ENCODE data around the gene ADAMTS16.

ADAMTS16 gene

DNA sequence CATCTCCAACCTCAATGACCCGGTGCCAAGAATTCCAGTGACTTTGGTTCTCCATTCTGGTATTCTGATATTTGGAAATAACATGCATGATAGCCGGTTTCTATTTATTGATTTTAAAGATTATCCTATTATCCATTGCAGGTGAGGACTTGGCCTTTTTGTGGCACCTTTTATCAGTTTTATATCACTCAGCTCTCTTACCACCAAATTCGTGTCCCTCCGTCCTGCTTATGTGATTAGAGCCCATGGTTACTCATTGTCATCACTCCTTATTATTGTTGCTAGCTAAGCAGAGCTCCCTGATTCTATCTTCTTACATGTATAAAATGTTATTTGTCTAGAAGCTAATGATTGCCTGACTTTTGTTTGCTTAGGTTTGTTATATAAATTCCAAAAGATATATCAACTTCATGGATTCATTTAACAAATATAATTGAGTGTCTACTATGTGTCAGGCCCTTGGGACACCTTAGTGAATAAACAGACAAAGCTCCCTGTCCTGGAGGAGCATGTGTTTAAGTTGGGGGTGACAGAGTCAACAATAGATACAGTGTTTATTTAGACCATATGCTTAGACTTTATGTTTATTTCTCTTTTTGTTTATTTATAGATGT lies 138.2 kb downstream of the ADAMTS16 start:
- no CpG with 5 or more reads among the region's 4 CpGs for WGBS (ENCODE audit: insufficient coverage)
- ChIA-PET CTCF (no interaction called here), POLR2A (no interaction called here)

GRCh38 chr5:5278815-5279381 lies 138.8 kb downstream of the ADAMTS16 start:
- ChIA-PET CTCF (no interaction called here), POLR2A (no interaction called here)
- H3K4me1 ChIP-seq (ENCODE audit: control extremely low read depth in 1 of 4, control insufficient read depth in 4 of 4, insufficient read depth in 4 of 4, low read length in 3 of 4) = no peaks in the 10 kb centered on the region
- 87% methylated on average over 2 of the region's 3 CpGs for WGBS (ENCODE audit: insufficient coverage)
- no peaks in the 10 kb centered on the region for H3K9me3 ChIP-seq (ENCODE audit: control extremely low read depth in 1 of 5, control insufficient read depth in 4 of 5, insufficient read depth in 2 of 5, low read depth in 1 of 5, low read length in 4 of 5)
- H3K27ac ChIP-seq (ENCODE audit: insufficient read depth in 1 of 2, low read depth in 1 of 2, low read length in 2 of 2, poor library complexity in 1 of 2, severe bottlenecking in 2 of 2) = no peak overlapping the region
- DNase-seq = no peak
- no peaks in the 10 kb centered on the region for H3K36me3 ChIP-seq (ENCODE audit: control insufficient read depth in 4 of 4, insufficient read depth in 4 of 4, low read length in 3 of 4)
- H3K27me3 ChIP-seq (replicated peaks in 2 of 5; ENCODE audit: control insufficient read depth in 4 of 5, insufficient read depth in 5 of 5, low read length in 4 of 5) = no peaks in the 10 kb centered on the region
- H3K4me3 ChIP-seq (ENCODE audit: control insufficient read depth in 1 of 7, extremely low read depth in 1 of 7, insufficient read depth in 4 of 7, low read depth in 2 of 7, low read length in 6 of 7) = no peak overlapping the region

More for the DNA sequence above, 138.2 kb downstream of the ADAMTS16 start:
- Histone ChIP-seq H3K36me3 (ENCODE audit: control insufficient read depth in 4 of 4, insufficient read depth in 4 of 4, low read length in 3 of 4) (no peaks in the 10 kb centered on the region), H3K27ac (ENCODE audit: insufficient read depth in 1 of 2, low read depth in 1 of 2, low read length in 2 of 2, poor library complexity in 1 of 2, severe bottlenecking in 2 of 2) (no peak overlapping the region), H3K4me3 (ENCODE audit: control insufficient read depth in 1 of 7, extremely low read depth in 1 of 7, insufficient read depth in 4 of 7, low read depth in 2 of 7, low read length in 6 of 7) (no peak overlapping the region), H3K27me3 (replicated peaks in 2 of 5; ENCODE audit: control insufficient read depth in 4 of 5, insufficient read depth in 5 of 5, low read length in 4 of 5) (no peaks in the 10 kb centered on the region), H3K4me1 (ENCODE audit: control extremely low read depth in 1 of 4, control insufficient read depth in 4 of 4, insufficient read depth in 4 of 4, low read length in 3 of 4) (no peaks in the 10 kb centered on the region), H3K9me3 (ENCODE audit: control extremely low read depth in 1 of 5, control insufficient read depth in 4 of 5, insufficient read depth in 2 of 5, low read depth in 1 of 5, low read length in 4 of 5) (no peaks in the 10 kb centered on the region)
- DNase-seq = no peak

- no peaks in the 10 kb centered on the region for H3K36me3 ChIP-seq (ENCODE audit: control insufficient read depth in 4 of 4, insufficient read depth in 4 of 4, low read length in 3 of 4)
- CTCF ChIA-PET = interaction anchor here (1.1 kb wide), 1 partner anchor 10 kb away, joined by 3 read pairs; no protein-coding TSS in a partner anchor
- POLR2A ChIA-PET = no interaction called here
- DNase-seq = no peak
- no peak overlapping the region for H3K4me3 ChIP-seq (ENCODE audit: control insufficient read depth in 1 of 7, extremely low read depth in 1 of 7, insufficient read depth in 4 of 7, low read depth in 2 of 7, low read length in 6 of 7)
- H3K4me1 ChIP-seq (ENCODE audit: control extremely low read depth in 1 of 4, control insufficient read depth in 4 of 4, insufficient read depth in 4 of 4, low read length in 3 of 4) = no peaks in the 10 kb centered on the region
- H3K27me3 ChIP-seq (replicated peaks in 2 of 5; ENCODE audit: control insufficient read depth in 4 of 5, insufficient read depth in 5 of 5, low read length in 4 of 5) = no peaks in the 10 kb centered on the region
- 100% methylated on average over 1 of the region's 3 CpGs for WGBS (ENCODE audit: insufficient coverage)
- H3K9me3 ChIP-seq (ENCODE audit: control extremely low read depth in 1 of 5, control insufficient read depth in 4 of 5, insufficient read depth in 2 of 5, low read depth in 1 of 5, low read length in 4 of 5) = peaks cover 0 to 2% (median 0%) of the 10 kb centered on the region in 5 experiments
- H3K27ac ChIP-seq (ENCODE audit: insufficient read depth in 1 of 2, low read depth in 1 of 2, low read length in 2 of 2, poor library complexity in 1 of 2, severe bottlenecking in 2 of 2) = no peak overlapping the region
Observed at GRCh38 chr5:5285906-5286305, 145.8 kb downstream of the ADAMTS16 start.

DNA sequence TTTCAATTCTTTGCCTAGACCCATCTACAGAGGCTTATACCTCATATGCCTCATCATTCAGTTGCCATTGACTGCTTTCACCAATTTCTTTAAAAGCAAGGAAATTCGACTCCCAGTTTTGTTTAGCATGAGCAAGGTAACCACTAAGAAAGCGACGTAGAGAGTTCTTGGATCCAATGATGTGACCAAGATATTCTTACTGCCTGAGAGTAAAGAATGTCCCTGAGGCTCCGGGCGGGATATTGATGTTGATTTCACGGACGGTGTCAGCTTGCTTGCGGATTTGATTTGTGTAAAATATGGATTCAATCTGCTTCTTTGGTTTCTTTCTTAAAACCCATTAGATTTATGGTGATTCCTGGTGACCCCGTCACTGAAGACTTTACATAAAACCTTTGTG lies 147.3 kb downstream of the ADAMTS16 start:
- CTCF ChIA-PET = no interaction called here
- POLR2A ChIA-PET = no interaction called here
- no peak overlapping the region for H3K27ac ChIP-seq (ENCODE audit: insufficient read depth in 1 of 2, low read depth in 1 of 2, low read length in 2 of 2, poor library complexity in 1 of 2, severe bottlenecking in 2 of 2)
- peaks cover 0 to 2% (median 0%) of the 10 kb centered on the region in 5 experiments for H3K9me3 ChIP-seq (ENCODE audit: control extremely low read depth in 1 of 5, control insufficient read depth in 4 of 5, insufficient read depth in 2 of 5, low read depth in 1 of 5, low read length in 4 of 5)
- H3K27me3 ChIP-seq (replicated peaks in 2 of 5; ENCODE audit: control insufficient read depth in 4 of 5, insufficient read depth in 5 of 5, low read length in 4 of 5) = no peaks in the 10 kb centered on the region
- no peaks in the 10 kb centered on the region for H3K4me1 ChIP-seq (ENCODE audit: control extremely low read depth in 1 of 4, control insufficient read depth in 4 of 4, insufficient read depth in 4 of 4, low read length in 3 of 4)
- 98% methylated on average over 6 of the region's 9 CpGs for WGBS (ENCODE audit: insufficient coverage)
- H3K36me3 ChIP-seq (ENCODE audit: control insufficient read depth in 4 of 4, insufficient read depth in 4 of 4, low read length in 3 of 4) = no peaks in the 10 kb centered on the region
- H3K4me3 ChIP-seq (ENCODE audit: control insufficient read depth in 1 of 7, extremely low read depth in 1 of 7, insufficient read depth in 4 of 7, low read depth in 2 of 7, low read length in 6 of 7) = no peak overlapping the region
- DNase-seq = no peak

DNA sequence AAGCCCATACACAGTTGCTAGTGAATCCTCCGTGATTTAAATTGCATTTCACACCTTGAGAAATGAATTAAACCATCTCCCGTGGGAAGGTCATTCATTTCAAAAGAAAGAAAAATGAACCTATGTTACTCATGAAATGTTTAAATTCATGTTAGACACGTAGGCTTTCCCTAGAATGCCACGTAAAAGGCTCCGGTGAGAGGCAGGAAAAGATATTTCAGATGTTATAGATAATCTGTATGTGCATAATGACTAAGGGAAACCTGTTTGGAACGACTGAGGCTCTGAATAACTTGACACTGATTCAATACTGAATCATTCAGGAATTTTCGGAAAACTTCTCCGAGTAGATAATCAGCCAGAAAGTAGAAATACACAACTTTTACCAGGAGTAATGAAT lies 148.1 kb downstream of the ADAMTS16 start:
- Histone ChIP-seq H3K4me3 (ENCODE audit: control insufficient read depth in 1 of 7, extremely low read depth in 1 of 7, insufficient read depth in 4 of 7, low read depth in 2 of 7, low read length in 6 of 7) (no peak overlapping the region), H3K9me3 (ENCODE audit: control extremely low read depth in 1 of 5, control insufficient read depth in 4 of 5, insufficient read depth in 2 of 5, low read depth in 1 of 5, low read length in 4 of 5) (peaks cover 0 to 2% (median 2%) of the 10 kb centered on the region in 5 experiments), H3K36me3 (ENCODE audit: control insufficient read depth in 4 of 4, insufficient read depth in 4 of 4, low read length in 3 of 4) (no peaks in the 10 kb centered on the region), H3K4me1 (ENCODE audit: control extremely low read depth in 1 of 4, control insufficient read depth in 4 of 4, insufficient read depth in 4 of 4, low read length in 3 of 4) (no peaks in the 10 kb centered on the region), H3K27me3 (replicated peaks in 2 of 5; ENCODE audit: control insufficient read depth in 4 of 5, insufficient read depth in 5 of 5, low read length in 4 of 5) (no peaks in the 10 kb centered on the region), H3K27ac (ENCODE audit: insufficient read depth in 1 of 2, low read depth in 1 of 2, low read length in 2 of 2, poor library complexity in 1 of 2, severe bottlenecking in 2 of 2) (no peak overlapping the region)
- CTCF ChIA-PET = no interaction called here
- POLR2A ChIA-PET = no interaction called here
- 47% methylated on average over 4 of the region's 8 CpGs for WGBS (ENCODE audit: insufficient coverage)
- DNase-seq = no peak

GRCh38 chr5:5289537-5289936 lies 149.4 kb downstream of the ADAMTS16 start:
- H3K36me3 ChIP-seq (ENCODE audit: control insufficient read depth in 4 of 4, insufficient read depth in 4 of 4, low read length in 3 of 4) = no peaks in the 10 kb centered on the region
- no peaks in the 10 kb centered on the region for H3K27me3 ChIP-seq (replicated peaks in 2 of 5; ENCODE audit: control insufficient read depth in 4 of 5, insufficient read depth in 5 of 5, low read length in 4 of 5)
- no peaks in the 10 kb centered on the region for H3K4me1 ChIP-seq (ENCODE audit: control extremely low read depth in 1 of 4, control insufficient read depth in 4 of 4, insufficient read depth in 4 of 4, low read length in 3 of 4)
- no peak overlapping the region for H3K4me3 ChIP-seq (ENCODE audit: control insufficient read depth in 1 of 7, extremely low read depth in 1 of 7, insufficient read depth in 4 of 7, low read depth in 2 of 7, low read length in 6 of 7)
- 95% methylated on average over 2 of the region's 2 CpGs for WGBS (ENCODE audit: insufficient coverage)
- no peak overlapping the region for H3K27ac ChIP-seq (ENCODE audit: insufficient read depth in 1 of 2, low read depth in 1 of 2, low read length in 2 of 2, poor library complexity in 1 of 2, severe bottlenecking in 2 of 2)
- CTCF ChIA-PET = no interaction called here
- POLR2A ChIA-PET = no interaction called here
- H3K9me3 ChIP-seq (ENCODE audit: control extremely low read depth in 1 of 5, control insufficient read depth in 4 of 5, insufficient read depth in 2 of 5, low read depth in 1 of 5, low read length in 4 of 5) = peaks cover 0 to 2% (median 2%) of the 10 kb centered on the region in 5 experiments
- no peak for DNase-seq

- CTCF ChIA-PET = no interaction called here
Observed at GRCh38 chr5:5290674-5291334, 150.7 kb downstream of the ADAMTS16 start.

More at GRCh38 chr5:5290674-5291334, 150.7 kb downstream of the ADAMTS16 start:
- WGBS (ENCODE audit: insufficient coverage) = 92% methylated on average over 8 of the region's 10 CpGs
- no peaks in the 10 kb centered on the region for H3K27me3 ChIP-seq (replicated peaks in 2 of 5; ENCODE audit: control insufficient read depth in 4 of 5, insufficient read depth in 5 of 5, low read length in 4 of 5)
- H3K4me3 ChIP-seq (ENCODE audit: control insufficient read depth in 1 of 7, extremely low read depth in 1 of 7, insufficient read depth in 4 of 7, low read depth in 2 of 7, low read length in 6 of 7) = no peak overlapping the region
- no peaks in the 10 kb centered on the region for H3K36me3 ChIP-seq (ENCODE audit: control insufficient read depth in 4 of 4, insufficient read depth in 4 of 4, low read length in 3 of 4)
- H3K27ac ChIP-seq (ENCODE audit: insufficient read depth in 1 of 2, low read depth in 1 of 2, low read length in 2 of 2, poor library complexity in 1 of 2, severe bottlenecking in 2 of 2) = no peak overlapping the region
- H3K4me1 ChIP-seq (ENCODE audit: control extremely low read depth in 1 of 4, control insufficient read depth in 4 of 4, insufficient read depth in 4 of 4, low read length in 3 of 4) = no peaks in the 10 kb centered on the region
- POLR2A ChIA-PET = no interaction called here
- H3K9me3 ChIP-seq (ENCODE audit: control extremely low read depth in 1 of 5, control insufficient read depth in 4 of 5, insufficient read depth in 2 of 5, low read depth in 1 of 5, low read length in 4 of 5) = peaks cover 0 to 2% (median 0%) of the 10 kb centered on the region in 5 experiments
- DNase-seq = no peak
